BJ (cell line): ENCODE data around the gene HSPH1. TPM values are rescaled to one million over a fixed set of nuclear protein-coding genes. Genes with fewer than 3 reads are reported as not detected.
"Not testable (repeated sequence)": the region's sequence is repeated elsewhere in the genome, so short reads cannot be mapped to it uniquely, and the experiment has no call there.

Experiments
- CTCF ChIA-PET: fragments of 350-600 bp; formaldehyde crosslinking; extraction: SDS; loops from one replicate; lab custom pipeline; 2021; ENCODE audit warnings: antibody characterized with exemption, inconsistent platforms; lab: Yijun Ruan, JAX
- POLR2A ChIA-PET: fragments of 300-600 bp; sonication (Branson Sonifier 250); formaldehyde crosslinking; extraction: SDS; loops from one replicate; lab custom pipeline; 2021; ENCODE audit warnings: antibody characterized with exemption; lab: Charles Lee
- DNase-seq: peaks from one replicate; pipeline ENCODE4 v3.0.0-alpha.2; 2011; ENCODE audit warnings: low read depth
- H3K27me3 ChIP-seq: 2 replicates; pipeline ENCODE4 v1.6.0; 2011; ENCODE audit warnings: low read length; ENCODE audit not compliant: control insufficient read depth, insufficient read depth
- H3K36me3 ChIP-seq: 2 replicates; pipeline ENCODE4 v1.5.1; 2011; ENCODE audit warnings: low read length; ENCODE audit not compliant: control insufficient read depth, insufficient read depth
- H3K4me3 ChIP-seq: 2 replicates; pipeline ENCODE4 v1.5.1; 2011; ENCODE audit warnings: low read depth, mild to moderate bottlenecking, control low read depth, low read length
- polyA plus RNA-seq: library from polyadenylated mRNA; depleted of rRNA; stranded (reverse); fragments of >200 nt; gene quantifications from 2 replicates; pipeline ENCODE4 v1.2.3, GENCODE V29; 2011
- TF ChIP-seq, protein P1 (sequence below): IDR thresholded peaks from 2 replicates; pipeline ENCODE4 v1.5.1; 2011; ENCODE audit warnings: low read depth, mild to moderate bottlenecking, control low read depth, inconsistent platforms, low read length, moderate library complexity; ENCODE audit not compliant: insufficient read depth

HSPH1 gene
- polyA plus RNA-seq, 1 experiment: 15.0 TPM

DNA sequence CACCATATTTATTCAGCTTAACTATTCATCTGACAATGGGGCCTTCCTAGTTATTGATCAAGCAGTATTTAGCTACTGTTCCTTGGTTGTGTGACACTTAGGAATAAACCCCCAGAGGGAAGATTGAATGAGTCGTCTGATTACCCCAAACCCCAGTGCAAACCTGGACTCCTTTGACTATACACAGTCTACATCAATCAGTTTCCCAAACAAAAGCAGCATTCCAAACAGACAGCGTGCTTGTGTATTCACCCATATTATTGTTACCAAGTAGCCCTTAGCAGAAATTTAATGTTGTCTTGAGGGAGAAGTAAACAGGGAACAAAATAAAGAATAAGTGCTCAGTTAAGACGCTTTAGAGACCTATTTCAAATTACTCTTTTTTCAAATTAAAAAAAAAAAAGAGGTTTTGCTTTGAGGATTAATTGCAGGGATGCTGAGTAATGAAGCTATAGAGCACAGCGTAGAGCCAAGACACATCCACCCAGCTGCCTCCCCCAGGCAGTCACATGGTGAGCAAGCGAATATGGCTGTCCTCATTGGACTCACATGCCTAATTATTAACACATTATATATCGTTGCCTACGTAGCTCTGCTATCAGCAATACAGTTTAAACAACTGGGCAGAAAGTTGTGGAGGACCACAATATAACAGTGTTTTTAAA, 23.4 kb upstream of the HSPH1 start:
- no peak overlapping the region for H3K4me3 ChIP-seq
- TF ChIP-seq, protein P1, sequence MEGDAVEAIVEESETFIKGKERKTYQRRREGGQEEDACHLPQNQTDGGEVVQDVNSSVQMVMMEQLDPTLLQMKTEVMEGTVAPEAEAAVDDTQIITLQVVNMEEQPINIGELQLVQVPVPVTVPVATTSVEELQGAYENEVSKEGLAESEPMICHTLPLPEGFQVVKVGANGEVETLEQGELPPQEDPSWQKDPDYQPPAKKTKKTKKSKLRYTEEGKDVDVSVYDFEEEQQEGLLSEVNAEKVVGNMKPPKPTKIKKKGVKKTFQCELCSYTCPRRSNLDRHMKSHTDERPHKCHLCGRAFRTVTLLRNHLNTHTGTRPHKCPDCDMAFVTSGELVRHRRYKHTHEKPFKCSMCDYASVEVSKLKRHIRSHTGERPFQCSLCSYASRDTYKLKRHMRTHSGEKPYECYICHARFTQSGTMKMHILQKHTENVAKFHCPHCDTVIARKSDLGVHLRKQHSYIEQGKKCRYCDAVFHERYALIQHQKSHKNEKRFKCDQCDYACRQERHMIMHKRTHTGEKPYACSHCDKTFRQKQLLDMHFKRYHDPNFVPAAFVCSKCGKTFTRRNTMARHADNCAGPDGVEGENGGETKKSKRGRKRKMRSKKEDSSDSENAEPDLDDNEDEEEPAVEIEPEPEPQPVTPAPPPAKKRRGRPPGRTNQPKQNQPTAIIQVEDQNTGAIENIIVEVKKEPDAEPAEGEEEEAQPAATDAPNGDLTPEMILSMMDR: no peak
- POLR2A ChIA-PET: no interaction called here
- CTCF ChIA-PET: interaction anchor here (0.6 kb wide), 1 partner anchor 128 kb away, joined by 3 read pairs; no protein-coding TSS in a partner anchor
- peaks cover 8% of the 10 kb centered on the region; the same call in 1 of the 2 replicates for H3K27me3 ChIP-seq
- H3K36me3 ChIP-seq: no peaks in the 10 kb centered on the region
- no peak for DNase-seq

GRCh38 chr13:31184451-31184850, 22.7 kb upstream of the HSPH1 start:
- TF ChIP-seq, protein P1: no peak
- Histone ChIP-seq H3K27me3 (peaks cover 6% of the 10 kb centered on the region; the same call in 1 of the 2 replicates), H3K4me3 (no peak overlapping the region), H3K36me3 (no peaks in the 10 kb centered on the region)
- no peak for DNase-seq
- POLR2A ChIA-PET: no interaction called here
- CTCF ChIA-PET: no interaction called here

DNA sequence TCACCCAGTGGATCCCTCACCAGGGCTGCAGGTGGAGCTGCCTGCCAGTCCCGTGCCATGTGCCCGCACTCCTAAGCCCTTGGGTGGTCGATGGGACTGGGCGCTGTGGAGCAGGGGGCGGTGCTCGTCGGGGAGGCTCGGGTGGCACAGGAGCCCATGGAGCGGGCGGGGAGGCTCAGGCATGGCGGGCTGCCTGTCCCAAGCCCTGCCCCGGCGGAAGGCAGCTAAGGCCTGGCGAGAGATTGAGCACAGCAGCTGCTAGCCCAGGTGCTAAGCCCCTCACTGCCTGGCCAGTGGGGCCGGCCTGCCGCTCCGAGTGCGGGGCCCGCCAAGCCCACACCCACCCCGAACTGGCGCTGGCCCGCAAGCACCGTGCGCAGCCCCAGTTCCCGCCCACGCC, 21.3 kb upstream of the HSPH1 start:
- CTCF ChIA-PET: no interaction called here
- no peaks in the 10 kb centered on the region for H3K36me3 ChIP-seq
- POLR2A ChIA-PET: no interaction called here
- H3K27me3 ChIP-seq: peaks cover 1% of the 10 kb centered on the region; the same call in 1 of the 2 replicates
- TF ChIP-seq, protein P1: no peak
- no peak for DNase-seq
- no peak overlapping the region for H3K4me3 ChIP-seq

DNA sequence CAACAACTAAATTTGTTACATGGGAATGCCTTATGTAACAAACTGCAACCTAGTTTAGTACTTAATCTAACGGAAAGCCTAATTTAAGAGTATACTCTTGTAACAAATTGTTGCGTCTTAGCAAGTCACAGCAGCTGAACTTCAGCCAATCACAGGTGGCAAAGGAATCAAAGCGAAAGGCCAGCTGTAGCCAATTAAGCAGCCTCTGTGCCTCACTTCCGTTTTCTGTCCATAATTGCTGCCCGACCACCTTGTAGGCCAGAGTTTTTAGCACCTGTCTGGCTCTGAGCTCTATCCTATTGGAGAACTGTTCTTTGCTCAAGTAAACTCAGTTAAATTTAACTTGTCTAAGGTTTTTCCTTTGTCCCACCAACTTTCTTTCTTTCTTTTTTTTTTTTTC, 18.1 kb upstream of the HSPH1 start:
- Histone ChIP-seq H3K27me3 (no peaks in the 10 kb centered on the region), H3K36me3 (no peaks in the 10 kb centered on the region), H3K4me3 (no peak overlapping the region)
- ChIA-PET CTCF (interaction anchor here (0.7 to 1.1 kb wide), 2 partner anchors 20 to 21 kb away, joined by 3 to 5 read pairs; partner anchors contain the start of gene B3GLCT), POLR2A (no interaction called here)
- no peak for DNase-seq
- TF ChIP-seq, protein P1: no peak

DNA sequence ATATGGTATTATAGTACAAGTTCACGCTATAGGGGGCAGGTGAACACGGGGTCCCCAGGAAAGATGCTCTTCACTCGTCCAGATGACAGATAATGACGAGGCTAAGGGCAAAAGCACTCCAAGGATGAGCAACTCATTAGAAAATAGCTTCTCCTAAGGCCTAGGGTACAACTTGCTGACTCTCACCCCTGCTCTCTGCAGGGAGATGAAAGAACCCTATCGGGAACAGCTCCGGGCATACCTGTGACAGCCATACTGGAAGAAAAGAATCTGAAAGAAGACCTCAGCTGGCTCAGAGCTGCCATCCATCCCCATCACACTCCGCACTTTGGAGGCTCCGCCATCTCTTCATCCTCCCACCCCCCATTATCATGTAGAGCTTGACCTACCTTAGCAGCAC, 17.5 kb upstream of the HSPH1 start:
- DNase-seq: no peak
- Histone ChIP-seq H3K27me3 (no peaks in the 10 kb centered on the region), H3K4me3 (no peak overlapping the region), H3K36me3 (no peaks in the 10 kb centered on the region)
- TF ChIP-seq, protein P1: no peak
- ChIA-PET POLR2A (no interaction called here), CTCF (interaction anchor here (0.7 to 1.1 kb wide), 2 partner anchors 21 to 22 kb away, joined by 3 to 5 read pairs; partner anchors contain the start of gene B3GLCT)

GRCh38 chr13:31177813-31178495, 16.2 kb upstream of the HSPH1 start:
- CTCF ChIA-PET: interaction anchor here (1.0 kb wide), 1 partner anchor 127 kb away, joined by 5 read pairs; no protein-coding TSS in a partner anchor
- H3K27me3 ChIP-seq, H3K4me3 ChIP-seq, DNase-seq, H3K36me3 ChIP-seq, POLR2A ChIA-PET: not testable (repeated sequence)
